Stomach (tissue), 9 donors: ENCODE results near the gene PPHLN1. TPM values are rescaled to one million over a fixed set of nuclear protein-coding genes. Genes with fewer than 3 reads are reported as not detected.

ENCODE experiments used
- DNase-seq, 2 donors: peaks; one replicate each; pipeline versions ENCODE4 v3.0.0 to v3.0.0-alpha.2; 2013 to 2019
- H3K27ac ChIP-seq, 5 donors: fragments of 200-600 bp in 4 of 5; sonication (generic) in 4 of 5; one replicate each; pipeline ENCODE4 v1.5.1; 2013 to 2019; ENCODE audit warnings: mild to moderate bottlenecking in 1 of 5, moderate library complexity in 1 of 5
- H3K27me3 ChIP-seq, 3 donors: fragments of 200-600 bp; sonication (generic); one replicate each; pipeline ENCODE4 v1.5.1; 2017 to 2019; ENCODE audit warnings: mixed run types in 1 of 3
- H3K36me3 ChIP-seq, 4 donors: fragments of 200-600 bp; sonication (generic); 1 replicate in 3 of 4; 2 replicates in 1 of 4; pipeline ENCODE4 v1.5.1; 2016 to 2019
- H3K4me1 ChIP-seq, 4 donors: fragments of 200-600 bp; sonication (generic); one replicate each; pipeline ENCODE4 v1.5.1; 2016 to 2019
- H3K4me3 ChIP-seq, 4 donors: fragments of 200-600 bp; sonication (generic) in 3 of 4; one replicate each; pipeline ENCODE4 v1.5.1; 2016 to 2019; ENCODE audit warnings: mild to moderate bottlenecking in 1 of 4
- H3K9me3 ChIP-seq, 4 donors: fragments of 200-600 bp; sonication (generic); one replicate each; pipeline ENCODE4 v1.5.1; 2016 to 2019
- CTCF ChIP-seq, 7 experiments: fragments of 450-650 bp in 4 of 7; fragments of 200-600 bp in 3 of 7; sonication (generic) in 3 of 7; IDR thresholded peaks; one replicate each; pipeline ENCODE4 v1.5.1; 2016 to 2019; ENCODE audit warnings: antibody characterized with exemption in 7 of 7, control low read depth in 2 of 7, mild to moderate bottlenecking in 1 of 7
- EP300 ChIP-seq: sonication (generic); formaldehyde crosslinking; IDR thresholded peaks from one replicate; pipeline ENCODE4 v1.6.1; 2017; ENCODE audit warnings: antibody characterized with exemption
- POLR2A ChIP-seq, 4 donors: fragments of 450-650 bp; IDR thresholded peaks; one replicate each; pipeline ENCODE4 v1.6.1; 2016; ENCODE audit warnings: antibody characterized with exemption in 4 of 4, control low read depth in 2 of 4, mild to moderate bottlenecking in 1 of 4, moderate library complexity in 1 of 4
- POLR2AphosphoS5 ChIP-seq, 3 donors: sonication (generic); formaldehyde crosslinking; IDR thresholded peaks; one replicate each; pipeline ENCODE4 v1.6.1; 2016; ENCODE audit warnings: antibody characterized with exemption in 3 of 3
- whole genome bisulfite sequencing, 5 donors: extraction: QIAGEN DNeasy Blood & Tissue Kit in 3 of 5; methylation state at CpG; one replicate each; pipeline versions ENCODE4 v1.1.5 to v1.1.7; 2013 to 2018; 5-methylcytosine and 5-hydroxymethylcytosine counted together
- intact Hi-C: fragments of 100-400 bp; cut with DNase I; formaldehyde crosslinking; loops from one replicate; pipeline ENCODE4 v1.15.1; 2023; ENCODE audit warnings: low total_unique reads
- polyA plus RNA-seq, 3 donors: library from polyadenylated mRNA; stranded (reverse); fragments of 200-250 nt; gene quantifications; one replicate each; pipeline ENCODE4 v1.2.3, GENCODE V29; 2013
- total RNA-seq, 5 donors: library from RNA; depleted of rRNA; stranded (reverse); fragments of >200 nt; gene quantifications; one replicate each; pipeline versions ENCODE4 v1.1.0 to v1.2.3, GENCODE V29; 2014 to 2016
- donor health status: healthy with polysubstance abuse.
- donor health status: Bipolar disorder and iron deficiency.
- donor health status: healthy.

The PPHLN1 gene
- total and polyA plus RNA-seq, 8 donors = 23.5 to 213 (median 52.0) TPM

GRCh38 chr12:42288544-42288943 is 37.4 kb upstream of the PPHLN1 start:
- Histone ChIP-seq H3K9me3 (no peaks in the 10 kb centered on the region), H3K4me1 (no peaks in the 10 kb centered on the region), H3K27ac (no peak overlapping the region), H3K36me3 (no peaks in the 10 kb centered on the region), H3K27me3 (no peaks in the 10 kb centered on the region), H3K4me3 (no peak overlapping the region)
- WGBS, 5 donors = 53 to 67% (median 61%) methylated on average over 9 of the region's 9 CpGs
- TF ChIP-seq POLR2A (IDR thresholded peaks at IDR 0.05) = no peak
- no peak for TF ChIP-seq CTCF (IDR thresholded peaks at IDR 0.05)
- no peak for DNase-seq
- intact Hi-C loops = no loop called here

- TF ChIP-seq EP300 (no peak), POLR2AphosphoS5 (IDR thresholded peaks at IDR 0.05) (no peak), POLR2A (IDR thresholded peaks at IDR 0.05) (no peak), CTCF (IDR thresholded peaks at IDR 0.05) (no peak)
- DNase-seq = no peak
- Histone ChIP-seq H3K27me3 (no peaks in the 10 kb centered on the region), H3K9me3 (peaks cover 0 to 2% (median 0%) of the 10 kb centered on the region in 4 donors), H3K36me3 (no peaks in the 10 kb centered on the region), H3K4me1 (no peaks in the 10 kb centered on the region), H3K4me3 (no peak overlapping the region), H3K27ac (no peak overlapping the region)
- intact Hi-C loops = no loop called here
- WGBS, 5 donors = 86 to 95% (median 88%) methylated on average over 2 of the region's 2 CpGs
These were observed 34.3 kb upstream of the PPHLN1 start for GRCh38 chr12:42291680-42292079.

GRCh38 chr12:42296503-42297109 is 29.4 kb upstream of the PPHLN1 start:
- intact Hi-C loops = no loop called here
- H3K27me3 ChIP-seq = no peaks in the 10 kb centered on the region
- no peak overlapping the region for H3K4me3 ChIP-seq
- H3K4me1 ChIP-seq = no peaks in the 10 kb centered on the region
- no peak overlapping the region for H3K27ac ChIP-seq
- DNase-seq = peak in 1 of 2 donors; percentile 7
- WGBS, 5 donors = 82 to 91% (median 84%) methylated on average over 5 of the region's 5 CpGs
- TF ChIP-seq CTCF (IDR thresholded peaks at IDR 0.05) (no peak), EP300 (no peak), POLR2A (IDR thresholded peaks at IDR 0.05) (no peak), POLR2AphosphoS5 (IDR thresholded peaks at IDR 0.05) (no peak)
- peaks cover 0 to 2% (median 0%) of the 10 kb centered on the region in 4 donors for H3K9me3 ChIP-seq
- no peaks in the 10 kb centered on the region for H3K36me3 ChIP-seq

- WGBS, 5 donors = 81 to 87% (median 85%) methylated on average over 4 of the region's 4 CpGs
- Histone ChIP-seq H3K27ac (peak overlapping the region in 1 of 5 donors; percentile 20), H3K4me3 (no peak overlapping the region), H3K36me3 (no peaks in the 10 kb centered on the region), H3K9me3 (peaks cover 0 to 2% (median 0%) of the 10 kb centered on the region in 4 donors), H3K27me3 (no peaks in the 10 kb centered on the region), H3K4me1 (no peaks in the 10 kb centered on the region)
- no peak for TF ChIP-seq POLR2A (IDR thresholded peaks at IDR 0.05)
- TF ChIP-seq EP300 = no peak
- no peak for TF ChIP-seq CTCF (IDR thresholded peaks at IDR 0.05)
- no peak for TF ChIP-seq POLR2AphosphoS5 (IDR thresholded peaks at IDR 0.05)
- no peak for DNase-seq
- intact Hi-C loops = no loop called here
These were observed 27.1 kb upstream of the PPHLN1 start for GRCh38 chr12:42298887-42299286.
